HepG2 (cell line): Measurements from ENCODE around the gene RMDN2. TPM values are rescaled to one million over a fixed set of nuclear protein-coding genes. Genes with fewer than 3 reads are reported as not detected.

ENCODE experiments used
- ARNTL ChIP-seq: sonication (generic); formaldehyde crosslinking; IDR thresholded peaks from 2 replicates; pipeline ENCODE4 v1.4.0; 2020; ENCODE audit warnings: mild to moderate bottlenecking, missing genetic modification reagents
- ASH2L ChIP-seq: fragments of 300-600, 200-600 bp; sonication (generic); IDR thresholded peaks from 2 replicates; pipeline ENCODE4 v1.7.0; 2017; ENCODE audit warnings: low read depth, mild to moderate bottlenecking, moderate library complexity, mixed read lengths, low read length; ENCODE audit not compliant: insufficient read length
- CC2D1A ChIP-seq: sonication (generic); formaldehyde crosslinking; IDR thresholded peaks from 2 replicates; pipeline ENCODE4 v1.8.1; 2023; ENCODE audit warnings: mild to moderate bottlenecking, missing genetic modification reagents
- ETV5 ChIP-seq: IDR thresholded peaks from 2 replicates; pipeline ENCODE4 v1.6.1; 2018; ENCODE audit warnings: missing biosample characterization, missing genetic modification reagents, inconsistent platforms, borderline replicate concordance
- FOXK2 ChIP-seq: fragments of 450-650 bp; IDR thresholded peaks from 2 replicates; pipeline ENCODE4 v1.6.1; 2016
- ISL2 ChIP-seq: sonication (generic); formaldehyde crosslinking; IDR thresholded peaks from 2 replicates; pipeline ENCODE4 v1.5.0; 2020; ENCODE audit warnings: missing genetic modification reagents
- KLF11 ChIP-seq: IDR thresholded peaks from 2 replicates; pipeline ENCODE4 v1.6.1; 2016; ENCODE audit warnings: missing compliant biosample characterization
- NCOR1 ChIP-seq: fragments of 200-600 bp; sonication (generic); IDR thresholded peaks from 2 replicates; pipeline ENCODE4 v1.7.0; 2017; ENCODE audit warnings: antibody characterized with exemption, low read length, borderline replicate concordance
- NR3C1 ChIP-seq: sonication (generic); formaldehyde crosslinking; IDR thresholded peaks from 2 replicates; pipeline ENCODE4 v1.4.0; 2020; ENCODE audit warnings: missing genetic modification reagents
- RBAK ChIP-seq: sonication (generic); formaldehyde crosslinking; IDR thresholded peaks from 2 replicates; pipeline ENCODE4 v1.5.1; 2020; ENCODE audit warnings: mild to moderate bottlenecking, missing genetic modification reagents
- SMAD1 ChIP-seq: sonication (generic); formaldehyde crosslinking; IDR thresholded peaks from 2 replicates; pipeline ENCODE4 v1.4.0; 2020; ENCODE audit warnings: missing genetic modification reagents, low read depth, mild to moderate bottlenecking, borderline replicate concordance
- THYN1 ChIP-seq: sonication (generic); formaldehyde crosslinking; IDR thresholded peaks from 2 replicates; pipeline ENCODE4 v1.8.1; 2023; ENCODE audit warnings: low read depth, mild to moderate bottlenecking, moderate library complexity, missing genetic modification reagents, borderline replicate concordance
- ZFP1 ChIP-seq: IDR thresholded peaks from 2 replicates; pipeline ENCODE4 v1.6.1; 2016
- ZNF253 ChIP-seq: sonication (generic); formaldehyde crosslinking; IDR thresholded peaks from 2 replicates; pipeline ENCODE4 v1.8.0; 2022; ENCODE audit warnings: mild to moderate bottlenecking, missing genetic modification reagents, borderline replicate concordance
- ZNF296 ChIP-seq: sonication (generic); formaldehyde crosslinking; conservative IDR thresholded peaks from 2 replicates; pipeline ENCODE4 v1.5.0; 2020; ENCODE audit warnings: mild to moderate bottlenecking, missing genetic modification reagents
- ZNF350 ChIP-seq: sonication (generic); formaldehyde crosslinking; IDR thresholded peaks from 2 replicates; pipeline ENCODE4 v1.4.0; 2020; ENCODE audit warnings: mild to moderate bottlenecking, low read depth, missing genetic modification reagents, borderline replicate concordance
- ZNF44 ChIP-seq: sonication (generic); formaldehyde crosslinking; IDR thresholded peaks from 2 replicates; pipeline ENCODE4 v1.5.1; 2020; ENCODE audit warnings: mild to moderate bottlenecking, missing genetic modification reagents
- ZNF484 ChIP-seq: sonication (generic); formaldehyde crosslinking; IDR thresholded peaks from 2 replicates; pipeline ENCODE4 v1.5.1; 2020; ENCODE audit warnings: mild to moderate bottlenecking, low read depth, missing genetic modification reagents, borderline replicate concordance
- ZNF678 ChIP-seq: sonication (generic); formaldehyde crosslinking; IDR thresholded peaks from 2 replicates; pipeline ENCODE4 v1.4.0; 2020; ENCODE audit warnings: mild to moderate bottlenecking, missing genetic modification reagents
- ZNF75D ChIP-seq: sonication (generic); formaldehyde crosslinking; IDR thresholded peaks from 2 replicates; pipeline ENCODE4 v1.8.1; 2023; ENCODE audit warnings: missing genetic modification reagents, mild to moderate bottlenecking, borderline replicate concordance
- ZNF780A ChIP-seq: sonication (generic); formaldehyde crosslinking; IDR thresholded peaks from 2 replicates; pipeline ENCODE4 v1.8.0; 2022; ENCODE audit warnings: mild to moderate bottlenecking, missing genetic modification reagents, moderate library complexity
- ZSCAN29 ChIP-seq: sonication (generic); formaldehyde crosslinking; conservative IDR thresholded peaks from 2 replicates; pipeline ENCODE4 v1.4.0; 2020; ENCODE audit warnings: mild to moderate bottlenecking, missing genetic modification reagents
- polyA plus RNA-seq, 8 experiments: library from polyadenylated mRNA; depleted of rRNA in 3 of 8; stranded (reverse) in 7 of 8; unstranded in 1 of 8; fragments of >200 nt; fragmentation: Illumina TruSeq in 4 of 8; extraction: Trizol in 4 of 8; gene quantifications; 2 replicates each; pipeline versions ENCODE4 v1.2.1 to v1.2.3, GENCODE V29; 2011 to 2016; ENCODE audit warnings: low read depth in 4 of 8, missing spikeins in 1 of 8, mixed read lengths in 1 of 8; ENCODE audit not compliant: insufficient read depth in 1 of 8
- total RNA-seq, 5 experiments: library from RNA; depleted of rRNA; stranded (reverse); fragments of >200 nt; fragmentation: Illumina TruSeq; extraction: Trizol; gene quantifications; 2 replicates each; pipeline ENCODE4 v1.2.3, GENCODE V29; 2016; ENCODE audit warnings: low read depth in 1 of 5
- TF ChIP-seq, protein P1 (sequence below): sonication (generic); formaldehyde crosslinking; IDR thresholded peaks from 2 replicates; pipeline ENCODE4 v1.8.0; 2022; ENCODE audit warnings: mild to moderate bottlenecking, missing genetic modification reagents; ENCODE audit not compliant: insufficient replicate concordance
- TF ChIP-seq, protein P2 (sequence below): IDR thresholded peaks from 2 replicates; pipeline ENCODE4 v1.6.1; 2016; ENCODE audit warnings: mild to moderate bottlenecking
- TF ChIP-seq, protein P3 (sequence below): sonication (generic); formaldehyde crosslinking; IDR thresholded peaks from 2 replicates; pipeline ENCODE4 v1.8.0; 2022; ENCODE audit warnings: mild to moderate bottlenecking, missing genetic modification reagents, borderline replicate concordance
- TF ChIP-seq, protein P4 (sequence below): IDR thresholded peaks from 2 replicates; pipeline ENCODE4 v1.6.1; 2016; ENCODE audit warnings: missing genetic modification reagents, missing compliant biosample characterization

The RMDN2 gene
- total and polyA plus RNA-seq, 2 of the 13 experiments (the other 11 are each of a cell fraction or from before 2014, with no cell fraction given) = 2.3 to 8.9 TPM

DNA sequence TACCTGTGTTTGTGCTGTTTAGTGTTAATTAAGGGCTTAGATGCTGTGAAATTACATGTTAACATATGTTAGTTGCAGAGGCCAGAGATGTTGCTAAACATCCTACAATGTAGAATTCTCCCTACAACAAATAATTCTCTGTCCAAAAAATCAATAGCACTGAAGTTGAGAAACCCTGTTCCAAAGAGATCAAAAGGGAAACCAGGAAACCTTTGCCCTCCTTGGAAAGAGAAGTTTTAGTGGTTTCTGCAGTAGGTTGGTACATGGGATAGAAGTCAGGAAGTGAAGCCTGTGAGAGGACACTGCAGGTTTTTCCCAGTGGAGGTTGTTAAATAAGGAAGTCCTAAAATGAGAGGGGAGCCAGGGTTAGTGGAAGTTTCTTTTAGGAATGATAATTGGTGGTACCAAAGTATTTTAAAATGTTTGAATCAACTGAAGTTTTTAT lies 6.3 kb upstream of the RMDN2 start (continued):
- peak; percentile 85; the same call in 1 of the 2 replicates for TF ChIP-seq ZFP1 (CRISPR knock-in tag)
- peak; percentile 69; the same call in 1 of the 2 replicates for TF ChIP-seq KLF11 (CRISPR knock-in tag)
- TF ChIP-seq FOXK2 = peak; percentile 44; the same call in 1 of the 2 replicates
- TF ChIP-seq THYN1 (CRISPR knock-in tag) = no peak
- TF ChIP-seq ZNF678 (CRISPR knock-in tag) = no peak
- TF ChIP-seq RBAK = peak; percentile 59; the same call in 1 of the 2 replicates
- no peak for TF ChIP-seq ZNF296
- TF ChIP-seq, protein P1, sequence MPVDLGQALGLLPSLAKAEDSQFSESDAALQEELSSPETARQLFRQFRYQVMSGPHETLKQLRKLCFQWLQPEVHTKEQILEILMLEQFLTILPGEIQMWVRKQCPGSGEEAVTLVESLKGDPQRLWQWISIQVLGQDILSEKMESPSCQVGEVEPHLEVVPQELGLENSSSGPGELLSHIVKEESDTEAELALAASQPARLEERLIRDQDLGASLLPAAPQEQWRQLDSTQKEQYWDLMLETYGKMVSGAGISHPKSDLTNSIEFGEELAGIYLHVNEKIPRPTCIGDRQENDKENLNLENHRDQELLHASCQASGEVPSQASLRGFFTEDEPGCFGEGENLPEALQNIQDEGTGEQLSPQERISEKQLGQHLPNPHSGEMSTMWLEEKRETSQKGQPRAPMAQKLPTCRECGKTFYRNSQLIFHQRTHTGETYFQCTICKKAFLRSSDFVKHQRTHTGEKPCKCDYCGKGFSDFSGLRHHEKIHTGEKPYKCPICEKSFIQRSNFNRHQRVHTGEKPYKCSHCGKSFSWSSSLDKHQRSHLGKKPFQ (CRISPR knock-in tag) = peak; percentile 29
- TF ChIP-seq ZNF780A (CRISPR knock-in tag) = no peak
- TF ChIP-seq ZNF253 (CRISPR knock-in tag) = no peak
- no peak for TF ChIP-seq ZNF484
- peak; percentile 97 for TF ChIP-seq ASH2L
- TF ChIP-seq, protein P2, sequence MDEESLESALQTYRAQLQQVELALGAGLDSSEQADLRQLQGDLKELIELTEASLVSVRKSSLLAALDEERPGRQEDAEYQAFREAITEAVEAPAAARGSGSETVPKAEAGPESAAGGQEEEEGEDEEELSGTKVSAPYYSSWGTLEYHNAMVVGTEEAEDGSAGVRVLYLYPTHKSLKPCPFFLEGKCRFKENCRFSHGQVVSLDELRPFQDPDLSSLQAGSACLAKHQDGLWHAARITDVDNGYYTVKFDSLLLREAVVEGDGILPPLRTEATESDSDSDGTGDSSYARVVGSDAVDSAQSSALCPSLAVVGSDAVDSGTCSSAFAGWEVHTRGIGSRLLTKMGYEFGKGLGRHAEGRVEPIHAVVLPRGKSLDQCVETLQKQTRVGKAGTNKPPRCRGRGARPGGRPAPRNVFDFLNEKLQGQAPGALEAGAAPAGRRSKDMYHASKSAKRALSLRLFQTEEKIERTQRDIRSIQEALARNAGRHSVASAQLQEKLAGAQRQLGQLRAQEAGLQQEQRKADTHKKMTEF = peak; percentile 98
- 0 out of 2 replicates have a peak, but pooled peaks have one; percentile 36 for TF ChIP-seq ARNTL
- no peak for TF ChIP-seq SMAD1
- TF ChIP-seq NR3C1 (CRISPR knock-in tag) = no peak
- TF ChIP-seq, protein P3, sequence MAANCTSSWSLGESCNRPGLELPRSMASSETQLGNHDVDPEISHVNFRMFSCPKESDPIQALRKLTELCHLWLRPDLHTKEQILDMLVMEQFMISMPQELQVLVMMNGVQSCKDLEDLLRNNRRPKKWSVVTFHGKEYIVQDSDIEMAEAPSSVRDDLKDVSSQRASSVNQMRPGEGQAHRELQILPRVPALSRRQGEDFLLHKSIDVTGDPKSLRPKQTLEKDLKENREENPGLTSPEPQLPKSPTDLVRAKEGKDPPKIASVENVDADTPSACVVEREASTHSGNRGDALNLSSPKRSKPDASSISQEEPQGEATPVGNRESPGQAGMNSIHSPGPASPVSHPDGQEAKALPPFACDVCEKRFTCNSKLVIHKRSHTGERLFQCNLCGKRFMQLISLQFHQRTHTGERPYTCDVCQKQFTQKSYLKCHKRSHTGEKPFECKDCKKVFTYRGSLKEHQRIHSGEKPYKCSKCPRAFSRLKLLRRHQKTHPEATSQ (CRISPR knock-in tag) = peak; percentile 85; the same call in 1 of the 2 replicates
- peak; percentile 98 for TF ChIP-seq ISL2
- no peak for TF ChIP-seq ZNF350
- TF ChIP-seq NCOR1 = peak; percentile 99
- TF ChIP-seq ETV5 (CRISPR knock-in tag) = peak; percentile 94
- no peak for TF ChIP-seq ZNF44
- TF ChIP-seq ZNF75D (CRISPR knock-in tag) = no peak
- TF ChIP-seq CC2D1A = no peak
- TF ChIP-seq, protein P4, sequence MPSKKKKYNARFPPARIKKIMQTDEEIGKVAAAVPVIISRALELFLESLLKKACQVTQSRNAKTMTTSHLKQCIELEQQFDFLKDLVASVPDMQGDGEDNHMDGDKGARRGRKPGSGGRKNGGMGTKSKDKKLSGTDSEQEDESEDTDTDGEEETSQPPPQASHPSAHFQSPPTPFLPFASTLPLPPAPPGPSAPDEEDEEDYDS (CRISPR knock-in tag) = peak; percentile 44; the same call in 1 of the 2 replicates
- peak; percentile 85 for TF ChIP-seq ZSCAN29 (CRISPR knock-in tag)
